Fibroblast of lung (primary cell): ENCODE results near the gene PCDHA7. TPM values are rescaled to one million over a fixed set of nuclear protein-coding genes. Genes with fewer than 3 reads are reported as not detected.
"Not testable (repeated sequence)": the region's sequence is repeated elsewhere in the genome, so short reads cannot be mapped to it uniquely, and the experiment has no call there.

ENCODE experiments used
- DNase-seq, 2 donors: peaks; one replicate each; pipeline versions ENCODE4 v3.0.0 to v3.0.0-alpha.2; 2010; ENCODE audit warnings: low read depth in 2 of 2
- H2AFZ ChIP-seq: 2 replicates; pipeline ENCODE4 v1.5.1; 2012; ENCODE audit warnings: low read length, control low read depth, inconsistent platforms
- H3K27ac ChIP-seq: 2 replicates; pipeline ENCODE4 v1.5.1; 2011; ENCODE audit warnings: low read length, control low read depth; ENCODE audit not compliant: insufficient read depth
- H3K27me3 ChIP-seq: 2 replicates; pipeline ENCODE4 v1.5.1; 2011; ENCODE audit warnings: mild to moderate bottlenecking, low read length; ENCODE audit not compliant: control insufficient read depth, insufficient read depth
- H3K36me3 ChIP-seq: 2 replicates; pipeline ENCODE4 v1.5.1; 2011; ENCODE audit warnings: low read length; ENCODE audit not compliant: control insufficient read depth, insufficient read depth
- H3K4me1 ChIP-seq: 2 replicates; pipeline ENCODE4 v1.5.1; 2011; ENCODE audit warnings: low read length; ENCODE audit not compliant: control insufficient read depth, insufficient read depth; ENCODE audit errors: extremely low read depth
- H3K4me2 ChIP-seq: 2 replicates; pipeline ENCODE4 v1.5.1; 2011; ENCODE audit warnings: low read length, control low read depth; ENCODE audit not compliant: insufficient read depth; ENCODE audit errors: extremely low read depth
- H3K4me3 ChIP-seq, 4 experiments: fragments of 200-600 bp in 1 of 4; sonication (generic) in 1 of 4; replicated peaks in 1 of 4; 2 replicates each; pipeline ENCODE4 v1.5.1; 2011 to 2016; ENCODE audit warnings: low read length in 4 of 4, low read depth in 3 of 4, mild to moderate bottlenecking in 3 of 4, control low read depth in 2 of 4, inconsistent platforms in 1 of 4, mixed read lengths in 1 of 4; ENCODE audit not compliant: insufficient read depth in 1 of 4; ENCODE audit errors: control extremely low read depth in 1 of 4
- H3K79me2 ChIP-seq: 2 replicates; pipeline ENCODE4 v1.5.1; 2012; ENCODE audit warnings: mild to moderate bottlenecking, low read length, inconsistent platforms; ENCODE audit not compliant: control insufficient read depth, insufficient read depth
- H3K9ac ChIP-seq: 2 replicates; pipeline ENCODE4 v1.5.1; 2011; ENCODE audit warnings: mild to moderate bottlenecking, low read length, control low read depth; ENCODE audit not compliant: insufficient read depth
- H3K9me3 ChIP-seq: 2 replicates; pipeline ENCODE4 v1.5.1; 2012; ENCODE audit warnings: low read depth, low read length; ENCODE audit not compliant: control insufficient read depth, insufficient read depth
- H4K20me1 ChIP-seq: 2 replicates; pipeline ENCODE4 v1.5.1; 2011; ENCODE audit warnings: low read length; ENCODE audit not compliant: control insufficient read depth, insufficient read depth; ENCODE audit errors: extremely low read depth
- EZH2 ChIP-seq: IDR thresholded peaks from 2 replicates; pipeline ENCODE4 v1.5.1; 2012; ENCODE audit warnings: low read length, control low read depth, mild to moderate bottlenecking; ENCODE audit errors: missing control alignments
- polyA plus RNA-seq, 2 donors: library from polyadenylated mRNA; depleted of rRNA in 1 of 2; stranded (reverse) in 1 of 2; unstranded in 1 of 2; fragments of >200 nt; gene quantifications; 2 replicates each; pipeline ENCODE4 v1.2.1, GENCODE V29; 2011 to 2012; ENCODE audit warnings: missing spikeins in 1 of 2
- total RNA-seq: library from RNA; depleted of rRNA; stranded (reverse); fragments of >200 nt; gene quantifications from 2 replicates; pipeline ENCODE4 v1.2.1, GENCODE V29; 2014
- TF ChIP-seq, protein P1 (sequence below), 2 donors: IDR thresholded peaks in 1 of 2; conservative IDR thresholded peaks in 1 of 2; 1 replicate in 1 of 2; 2 replicates in 1 of 2; pipeline ENCODE4 v1.5.1; 2011 to 2012; ENCODE audit warnings: low read length in 2 of 2, control low read depth in 1 of 2, inconsistent platforms in 1 of 2, low read depth in 1 of 2, mild to moderate bottlenecking in 1 of 2

The PCDHA7 gene
- total and polyA plus RNA-seq, 2 donors (not counting 1 experiment from before 2014, with no cell fraction given), result 2.1 to 2.5 TPM

GRCh38 chr5:140823475-140823874 is 10.6 kb upstream of the PCDHA7 start:
- H3K9ac ChIP-seq, result no peak overlapping the region
- no peak overlapping the region for H3K4me3 ChIP-seq
- no peak for TF ChIP-seq EZH2
- TF ChIP-seq, protein P1, sequence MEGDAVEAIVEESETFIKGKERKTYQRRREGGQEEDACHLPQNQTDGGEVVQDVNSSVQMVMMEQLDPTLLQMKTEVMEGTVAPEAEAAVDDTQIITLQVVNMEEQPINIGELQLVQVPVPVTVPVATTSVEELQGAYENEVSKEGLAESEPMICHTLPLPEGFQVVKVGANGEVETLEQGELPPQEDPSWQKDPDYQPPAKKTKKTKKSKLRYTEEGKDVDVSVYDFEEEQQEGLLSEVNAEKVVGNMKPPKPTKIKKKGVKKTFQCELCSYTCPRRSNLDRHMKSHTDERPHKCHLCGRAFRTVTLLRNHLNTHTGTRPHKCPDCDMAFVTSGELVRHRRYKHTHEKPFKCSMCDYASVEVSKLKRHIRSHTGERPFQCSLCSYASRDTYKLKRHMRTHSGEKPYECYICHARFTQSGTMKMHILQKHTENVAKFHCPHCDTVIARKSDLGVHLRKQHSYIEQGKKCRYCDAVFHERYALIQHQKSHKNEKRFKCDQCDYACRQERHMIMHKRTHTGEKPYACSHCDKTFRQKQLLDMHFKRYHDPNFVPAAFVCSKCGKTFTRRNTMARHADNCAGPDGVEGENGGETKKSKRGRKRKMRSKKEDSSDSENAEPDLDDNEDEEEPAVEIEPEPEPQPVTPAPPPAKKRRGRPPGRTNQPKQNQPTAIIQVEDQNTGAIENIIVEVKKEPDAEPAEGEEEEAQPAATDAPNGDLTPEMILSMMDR (conservative IDR thresholded peaks at IDR 0.05 in 1 of 2, IDR thresholded peaks at IDR 0.05 in 1 of 2; ENCODE audit: low read depth in 1 of 2, low read length in 2 of 2), result no peak
- H3K27ac ChIP-seq, result no peak overlapping the region
- DNase-seq, result no peak
- no peaks in the 10 kb centered on the region for H3K4me1 ChIP-seq
- H4K20me1 ChIP-seq, result no peaks in the 10 kb centered on the region
- H3K79me2 ChIP-seq, result no peaks in the 10 kb centered on the region
- H2AFZ ChIP-seq, result no peak overlapping the region
- no peaks in the 10 kb centered on the region for H3K9me3 ChIP-seq
- H3K4me2 ChIP-seq, result no peak overlapping the region
- no peaks in the 10 kb centered on the region for H3K36me3 ChIP-seq
- H3K27me3 ChIP-seq, result no peaks in the 10 kb centered on the region

GRCh38 chr5:140827704-140828361 is 6.2 kb upstream of the PCDHA7 start, which contains the start of gene PCDHA6:
PCDHA6 (plus strand) TSS chr5:140827960; CDS start chr5:140828092, 132 bp downstream.
- H3K79me2 ChIP-seq, result no peaks in the 10 kb centered on the region
- no peaks in the 10 kb centered on the region for H3K27me3 ChIP-seq
- H3K36me3 ChIP-seq, result no peaks in the 10 kb centered on the region
- H3K4me3 ChIP-seq, result peak within 1 kb of the TSS in 1 of 4 experiments; percentile 38
- no peaks in the 10 kb centered on the region for H4K20me1 ChIP-seq
- no peaks in the 10 kb centered on the region for H3K4me1 ChIP-seq
- no peaks in the 10 kb centered on the region for H3K9me3 ChIP-seq
- no peak within 1 kb of the TSS for H3K9ac ChIP-seq
- no peak within 1 kb of the TSS for H3K4me2 ChIP-seq
- no peak within 1 kb of the TSS for H3K27ac ChIP-seq
- H2AFZ ChIP-seq, result no peak within 1 kb of the TSS
- no peak for DNase-seq
- TF ChIP-seq, protein P1 (conservative IDR thresholded peaks at IDR 0.05 in 1 of 2, IDR thresholded peaks at IDR 0.05 in 1 of 2; ENCODE audit: low read depth in 1 of 2, low read length in 2 of 2), result no peak
- no peak for TF ChIP-seq EZH2

GRCh38 chr5:140828362-140828737 is 5.7 kb upstream of the PCDHA7 start:
- Histone ChIP-seq H3K36me3 (no peaks in the 10 kb centered on the region), H3K9me3 (no peaks in the 10 kb centered on the region), H3K9ac (no peak overlapping the region), H3K27me3 (no peaks in the 10 kb centered on the region), H4K20me1 (no peaks in the 10 kb centered on the region), H3K4me3 (peak overlapping the region in 1 of 4 experiments; percentile 38), H3K79me2 (no peaks in the 10 kb centered on the region), H3K4me1 (no peaks in the 10 kb centered on the region), H3K27ac (no peak overlapping the region), H2AFZ (no peak overlapping the region), H3K4me2 (no peak overlapping the region)
- TF ChIP-seq, protein P1 (conservative IDR thresholded peaks at IDR 0.05 in 1 of 2, IDR thresholded peaks at IDR 0.05 in 1 of 2; ENCODE audit: low read depth in 1 of 2, low read length in 2 of 2), result no peak
- TF ChIP-seq EZH2, result no peak
- DNase-seq, result no peak

DNA sequence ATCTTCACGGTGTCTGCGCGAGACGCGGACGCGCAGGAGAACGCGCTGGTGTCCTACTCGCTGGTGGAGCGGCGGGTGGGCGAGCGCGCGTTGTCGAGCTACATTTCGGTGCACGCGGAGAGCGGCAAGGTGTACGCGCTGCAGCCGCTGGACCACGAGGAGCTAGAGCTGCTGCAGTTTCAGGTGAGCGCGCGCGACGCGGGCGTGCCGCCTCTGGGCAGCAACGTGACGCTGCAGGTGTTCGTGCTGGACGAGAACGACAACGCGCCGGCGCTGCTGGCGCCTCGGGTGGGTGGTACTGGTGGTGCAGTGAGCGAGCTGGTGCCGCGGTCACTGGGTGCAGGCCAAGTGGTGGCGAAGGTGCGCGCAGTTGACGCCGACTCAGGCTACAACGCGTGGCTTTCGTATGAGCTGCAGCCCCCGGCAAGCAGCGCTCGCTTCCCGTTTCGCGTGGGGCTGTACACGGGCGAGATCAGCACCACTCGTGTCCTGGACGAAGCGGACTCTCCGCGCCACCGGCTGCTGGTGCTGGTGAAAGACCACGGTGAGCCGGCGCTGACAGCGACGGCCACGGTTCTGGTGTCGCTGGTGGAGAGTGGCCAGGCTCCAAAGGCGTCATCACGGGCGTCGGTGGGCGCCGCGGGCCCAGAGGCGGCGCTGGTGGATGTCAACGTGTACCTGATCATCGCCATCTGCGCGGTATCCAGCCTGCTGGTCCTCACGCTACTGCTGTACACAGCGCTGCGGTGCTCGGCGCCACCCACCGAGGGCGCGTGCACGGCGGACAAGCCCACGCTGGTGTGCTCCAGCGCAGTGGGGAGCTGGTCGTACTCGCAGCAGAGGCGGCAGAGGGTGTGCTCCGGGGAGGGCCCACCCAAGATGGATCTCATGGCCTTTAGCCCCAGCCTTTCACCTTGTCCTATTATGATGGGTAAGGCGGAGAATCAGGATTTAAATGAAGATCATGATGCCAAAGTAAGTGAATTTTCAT is 4.3 kb upstream of the PCDHA7 start:
- not testable (repeated sequence) for H3K9me3 ChIP-seq, H3K4me1 ChIP-seq, H4K20me1 ChIP-seq, H3K4me3 ChIP-seq, H3K4me2 ChIP-seq, H3K9ac ChIP-seq, H3K79me2 ChIP-seq, H3K36me3 ChIP-seq, H3K27me3 ChIP-seq, H3K27ac ChIP-seq, H2AFZ ChIP-seq, DNase-seq
